ENCODE data around the gene RBCK1. TPM values are rescaled to one million over a fixed set of nuclear protein-coding genes. Genes with fewer than 3 reads are reported as not detected.

Gene RBCK1
- total RNA-seq, 4 donors from 2014 or later = 50.9 to 111 (median 82.1) TPM

DNA sequence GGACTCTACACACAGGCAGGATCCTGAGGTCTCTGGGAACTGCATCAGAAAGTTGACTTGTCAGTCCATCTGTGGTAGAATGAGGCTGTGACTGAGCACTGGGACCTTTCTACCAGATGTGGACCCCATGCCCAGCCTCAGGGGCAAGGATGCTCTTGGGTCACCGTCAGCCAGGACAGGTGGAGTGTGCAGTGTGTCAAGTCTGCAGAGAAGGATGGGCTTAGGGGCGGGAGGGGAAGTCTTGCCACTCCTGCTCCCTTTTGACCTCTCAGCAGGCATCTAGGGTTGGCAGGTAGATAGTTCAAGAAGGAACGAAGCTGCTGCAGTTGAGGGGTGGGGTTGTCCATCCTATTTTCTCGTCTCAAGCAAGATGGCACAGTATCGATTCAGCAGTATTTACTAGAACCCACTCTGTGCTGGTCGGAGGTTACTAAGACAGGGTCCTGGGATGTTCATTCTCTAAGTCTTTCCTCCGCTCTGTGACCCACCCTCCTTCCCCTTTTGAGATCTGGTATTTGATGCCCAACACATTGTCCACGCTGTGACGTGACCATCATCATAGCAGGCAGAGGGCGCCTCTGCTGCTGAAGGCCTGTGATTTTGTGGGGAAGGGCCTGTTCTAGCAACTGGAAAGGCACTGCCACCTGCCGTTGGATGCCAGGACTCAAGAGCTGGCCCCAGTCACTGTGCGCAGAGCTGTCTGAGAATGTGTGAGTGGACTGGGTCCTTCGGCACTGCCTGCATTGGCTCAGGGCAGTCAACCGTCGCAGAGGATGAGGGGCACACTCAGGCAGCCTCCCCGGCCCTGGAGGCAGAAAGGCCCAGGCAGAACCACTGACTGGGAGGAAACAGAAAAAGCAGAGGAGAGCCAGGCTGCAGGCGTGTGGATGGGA, 23.2 kb downstream of the RBCK1 start:
- H3K9me3 ChIP-seq = no peaks in the 10 kb centered on the region
- 77 to 88% methylated on average over 5 to 7 of the region's 17 CpGs for WGBS, 2 donors (ENCODE audit: low coverage in 1 of 2)
- H3K4me3 ChIP-seq = no peak overlapping the region
- H3K36me3 ChIP-seq = peaks cover 0 to 99% of the 10 kb centered on the region in 2 donors
- no peaks in the 10 kb centered on the region for H3K27me3 ChIP-seq
- ATAC-seq = peak; percentile 38
- no peak overlapping the region for H3K27ac ChIP-seq
- H3K4me1 ChIP-seq = peaks cover 0 to 6% (median 0%) of the 10 kb centered on the region in 3 donors
- TF ChIP-seq EP300 (IDR thresholded peaks at IDR 0.05) (no peak), POLR2AphosphoS5 (IDR thresholded peaks at IDR 0.05) (no peak), POLR2A (IDR thresholded peaks at IDR 0.05) (no peak)
- TF ChIP-seq, protein P1, sequence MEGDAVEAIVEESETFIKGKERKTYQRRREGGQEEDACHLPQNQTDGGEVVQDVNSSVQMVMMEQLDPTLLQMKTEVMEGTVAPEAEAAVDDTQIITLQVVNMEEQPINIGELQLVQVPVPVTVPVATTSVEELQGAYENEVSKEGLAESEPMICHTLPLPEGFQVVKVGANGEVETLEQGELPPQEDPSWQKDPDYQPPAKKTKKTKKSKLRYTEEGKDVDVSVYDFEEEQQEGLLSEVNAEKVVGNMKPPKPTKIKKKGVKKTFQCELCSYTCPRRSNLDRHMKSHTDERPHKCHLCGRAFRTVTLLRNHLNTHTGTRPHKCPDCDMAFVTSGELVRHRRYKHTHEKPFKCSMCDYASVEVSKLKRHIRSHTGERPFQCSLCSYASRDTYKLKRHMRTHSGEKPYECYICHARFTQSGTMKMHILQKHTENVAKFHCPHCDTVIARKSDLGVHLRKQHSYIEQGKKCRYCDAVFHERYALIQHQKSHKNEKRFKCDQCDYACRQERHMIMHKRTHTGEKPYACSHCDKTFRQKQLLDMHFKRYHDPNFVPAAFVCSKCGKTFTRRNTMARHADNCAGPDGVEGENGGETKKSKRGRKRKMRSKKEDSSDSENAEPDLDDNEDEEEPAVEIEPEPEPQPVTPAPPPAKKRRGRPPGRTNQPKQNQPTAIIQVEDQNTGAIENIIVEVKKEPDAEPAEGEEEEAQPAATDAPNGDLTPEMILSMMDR (IDR thresholded peaks at IDR 0.05) = peak in 3 of 4 experiments; percentile 33 to 49 (median 35)

DNA sequence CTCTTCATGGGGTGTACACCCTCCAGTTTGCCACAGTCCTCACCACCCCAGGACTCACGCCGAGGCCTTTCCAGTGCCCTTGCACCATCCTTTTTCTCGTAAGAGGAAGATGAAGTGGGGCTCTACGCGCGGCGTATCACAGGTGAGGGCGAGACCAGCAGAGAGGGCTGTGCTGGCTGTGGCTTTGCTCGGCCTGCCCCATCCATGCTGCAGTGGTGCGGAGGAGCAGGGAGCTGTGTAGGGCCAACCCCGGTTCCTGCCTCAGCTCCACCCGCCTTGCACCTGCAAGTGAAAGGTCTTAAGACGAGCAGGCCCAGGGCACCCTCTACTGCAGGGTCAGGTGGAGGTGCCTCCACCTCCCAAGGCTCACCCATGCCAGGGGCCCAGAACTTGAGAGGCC, 24.1 kb downstream of the RBCK1 start:
- Histone ChIP-seq H3K27me3 (no peaks in the 10 kb centered on the region), H3K9me3 (no peaks in the 10 kb centered on the region), H3K36me3 (peaks cover 0 to 99% of the 10 kb centered on the region in 2 donors), H3K4me3 (no peak overlapping the region), H3K27ac (no peak overlapping the region), H3K4me1 (peaks cover 0 to 6% (median 0%) of the 10 kb centered on the region in 3 donors)
- 89% methylated on average over 7 of the region's 13 CpGs; no CpG with 5 or more reads in 1 of the 2 donors for WGBS, 2 donors (ENCODE audit: low coverage in 1 of 2)
- no peak for ATAC-seq
- no peak for TF ChIP-seq POLR2A (IDR thresholded peaks at IDR 0.05)
- TF ChIP-seq, protein P1 (IDR thresholded peaks at IDR 0.05) = no peak

DNA sequence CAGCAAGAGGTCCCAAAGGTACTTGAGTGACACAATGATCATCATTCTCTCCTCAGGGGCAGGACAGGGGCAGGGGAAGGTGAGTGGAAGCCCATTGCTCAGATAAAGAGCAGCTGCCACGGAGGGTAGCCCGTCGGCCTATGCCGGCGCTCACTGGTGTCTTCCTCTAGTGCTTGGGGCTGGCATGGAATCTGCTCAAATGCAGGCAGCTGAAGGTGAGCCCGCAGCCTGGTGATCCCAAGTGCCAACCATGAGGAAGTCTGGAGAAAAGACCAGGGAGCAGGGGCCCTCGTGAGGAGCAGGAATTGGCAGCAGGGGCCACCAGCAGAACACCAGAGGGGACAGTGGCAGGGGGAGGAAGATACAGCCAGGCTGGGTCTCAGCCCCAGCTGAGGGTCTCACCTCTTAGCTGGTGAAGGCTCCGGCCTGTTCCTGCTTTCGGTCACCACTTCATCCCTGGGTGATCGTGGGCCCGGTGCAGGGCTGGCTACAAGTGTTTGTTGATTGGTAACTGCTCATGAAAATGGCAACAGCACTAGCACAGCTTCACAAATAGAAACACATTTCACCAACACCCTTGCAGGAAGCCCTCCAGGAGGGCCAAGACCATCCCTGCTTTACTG, 24.7 kb downstream of the RBCK1 start:
- no peaks in the 10 kb centered on the region for H3K27me3 ChIP-seq
- H3K9me3 ChIP-seq = no peaks in the 10 kb centered on the region
- no peak overlapping the region for H3K4me3 ChIP-seq
- TF ChIP-seq POLR2A (IDR thresholded peaks at IDR 0.05) = no peak
- TF ChIP-seq, protein P1 (IDR thresholded peaks at IDR 0.05) = no peak
- TF ChIP-seq POLR2AphosphoS5 (IDR thresholded peaks at IDR 0.05) = no peak
- no peak for TF ChIP-seq EP300 (IDR thresholded peaks at IDR 0.05)
- H3K27ac ChIP-seq = no peak overlapping the region
- WGBS, 2 donors (ENCODE audit: low coverage in 1 of 2) = 88 to 100% methylated on average over 1 to 5 of the region's 11 CpGs
- no peak for ATAC-seq
- peaks cover 0 to 6% (median 0%) of the 10 kb centered on the region in 3 donors for H3K4me1 ChIP-seq
- H3K36me3 ChIP-seq = peaks cover 0 to 99% of the 10 kb centered on the region in 2 donors

- no peak overlapping the region for H3K27ac ChIP-seq
- 66 to 76% methylated on average over 8 to 10 of the region's 12 CpGs for WGBS, 2 donors (ENCODE audit: low coverage in 1 of 2)
- H3K27me3 ChIP-seq = no peaks in the 10 kb centered on the region
- TF ChIP-seq EP300 (IDR thresholded peaks at IDR 0.05) (no peak), POLR2A (IDR thresholded peaks at IDR 0.05) (no peak), POLR2AphosphoS5 (IDR thresholded peaks at IDR 0.05) (no peak)
- TF ChIP-seq, protein P1 (IDR thresholded peaks at IDR 0.05) = no peak
- H3K36me3 ChIP-seq = peaks cover 0 to 99% of the 10 kb centered on the region in 2 donors
- ATAC-seq = no peak
- H3K9me3 ChIP-seq = no peaks in the 10 kb centered on the region
- peaks cover 0 to 11% (median 0%) of the 10 kb centered on the region in 3 donors for H3K4me1 ChIP-seq
- no peak overlapping the region for H3K4me3 ChIP-seq
Measured at GRCh38 chr20:433300-433975, 25.3 kb downstream of the RBCK1 start.
